Skeletal muscle tissue (tissue), 4 donors: ENCODE results near the gene STK32C. TPM values are rescaled to one million over a fixed set of nuclear protein-coding genes. Genes with fewer than 3 reads are reported as not detected.

Source experiments
- H3K27ac ChIP-seq: one replicate; pipeline ENCODE4 v1.7.0; 2013; ENCODE audit warnings: mild to moderate bottlenecking, low read depth, low read length, inconsistent platforms
- H3K27me3 ChIP-seq, 3 donors: one replicate each; pipeline ENCODE4 v1.7.0; 2013; ENCODE audit warnings: low read length in 3 of 3; ENCODE audit not compliant: control insufficient read depth in 3 of 3, insufficient read depth in 3 of 3
- H3K36me3 ChIP-seq, 3 donors: one replicate each; pipeline ENCODE4 v1.7.0; 2013; ENCODE audit warnings: low read length in 3 of 3; ENCODE audit not compliant: control insufficient read depth in 3 of 3, insufficient read depth in 3 of 3
- H3K4me1 ChIP-seq, 3 donors: one replicate each; pipeline ENCODE4 v1.7.0; 2013; ENCODE audit warnings: low read length in 3 of 3, mild to moderate bottlenecking in 3 of 3; ENCODE audit not compliant: control insufficient read depth in 3 of 3, insufficient read depth in 3 of 3
- H3K4me3 ChIP-seq, 3 donors: one replicate each; pipeline ENCODE4 v1.7.0; 2013; ENCODE audit warnings: low read length in 3 of 3
- H3K9ac ChIP-seq, 3 donors: one replicate each; pipeline ENCODE4 v1.7.0; 2013; ENCODE audit warnings: low read length in 3 of 3, mild to moderate bottlenecking in 3 of 3, moderate library complexity in 2 of 3, low read depth in 1 of 3
- H3K9me3 ChIP-seq, 3 donors: one replicate each; pipeline ENCODE4 v1.7.0; 2013; ENCODE audit warnings: low read length in 3 of 3; ENCODE audit not compliant: control insufficient read depth in 3 of 3
- total RNA-seq: library from RNA; depleted of rRNA; stranded (reverse); fragments of >200 nt; gene quantifications from one replicate; pipeline ENCODE4 v1.2.3, GENCODE V29; 2014
- donor health status: Osteomylitis.

The STK32C gene
- total RNA-seq, 1 donor from 2014 or later = 8.4 TPM

GRCh38 chr10:132174237-132174636, 133.5 kb downstream of the STK32C start:
- H3K9ac ChIP-seq = no peak overlapping the region
- peaks cover 0 to 4% (median 4%) of the 10 kb centered on the region in 3 donors for H3K4me1 ChIP-seq
- H3K9me3 ChIP-seq = no peaks in the 10 kb centered on the region
- H3K27me3 ChIP-seq = peaks cover 14 to 45% (median 21%) of the 10 kb centered on the region in 3 donors
- peaks cover 0 to 3% (median 2%) of the 10 kb centered on the region in 3 donors for H3K36me3 ChIP-seq
- H3K4me3 ChIP-seq = no peak overlapping the region
- no peak overlapping the region for H3K27ac ChIP-seq

GRCh38 chr10:132173185-132173584, 134.6 kb downstream of the STK32C start:
- peaks cover 0 to 4% (median 4%) of the 10 kb centered on the region in 3 donors for H3K4me1 ChIP-seq
- H3K36me3 ChIP-seq = peaks cover 0 to 7% (median 5%) of the 10 kb centered on the region in 3 donors
- no peak overlapping the region for H3K4me3 ChIP-seq
- H3K9me3 ChIP-seq = no peaks in the 10 kb centered on the region
- peaks cover 14 to 36% (median 18%) of the 10 kb centered on the region in 3 donors for H3K27me3 ChIP-seq
- H3K9ac ChIP-seq = no peak overlapping the region
- H3K27ac ChIP-seq = no peak overlapping the region

- H3K27me3 ChIP-seq = peaks cover 9 to 28% (median 12%) of the 10 kb centered on the region in 3 donors
- no peak overlapping the region for H3K4me3 ChIP-seq
- H3K36me3 ChIP-seq = peaks cover 0 to 7% (median 7%) of the 10 kb centered on the region in 3 donors
- no peaks in the 10 kb centered on the region for H3K9me3 ChIP-seq
- no peak overlapping the region for H3K9ac ChIP-seq
- no peak overlapping the region for H3K27ac ChIP-seq
- peaks cover 0 to 4% (median 4%) of the 10 kb centered on the region in 3 donors for H3K4me1 ChIP-seq
Observed at GRCh38 chr10:132172091-132173066, 135.4 kb downstream of the STK32C start.

GRCh38 chr10:132170561-132171361, 137.0 kb downstream of the STK32C start:
- peaks cover 0 to 15% (median under 1%) of the 10 kb centered on the region in 3 donors for H3K27me3 ChIP-seq
- peaks cover 0 to 7% (median 7%) of the 10 kb centered on the region in 3 donors for H3K36me3 ChIP-seq
- H3K9me3 ChIP-seq = no peaks in the 10 kb centered on the region
- H3K4me3 ChIP-seq = no peak overlapping the region
- no peak overlapping the region for H3K9ac ChIP-seq
- peaks cover 0 to under 1% (median 0%) of the 10 kb centered on the region in 3 donors for H3K4me1 ChIP-seq
- no peak overlapping the region for H3K27ac ChIP-seq

- no peak overlapping the region for H3K9ac ChIP-seq
- H3K36me3 ChIP-seq = peaks cover 0 to 7% (median 7%) of the 10 kb centered on the region in 3 donors
- no peak overlapping the region for H3K27ac ChIP-seq
- H3K4me3 ChIP-seq = no peak overlapping the region
- no peaks in the 10 kb centered on the region for H3K9me3 ChIP-seq
- H3K27me3 ChIP-seq = peaks cover 0 to 9% (median 0%) of the 10 kb centered on the region in 3 donors
- H3K4me1 ChIP-seq = no peaks in the 10 kb centered on the region
Observed at GRCh38 chr10:132169766-132170560, 137.8 kb downstream of the STK32C start.

GRCh38 chr10:132169031-132169765, 138.6 kb downstream of the STK32C start:
- no peak overlapping the region for H3K4me3 ChIP-seq
- no peak overlapping the region for H3K27ac ChIP-seq
- peaks cover 0 to 6% (median 0%) of the 10 kb centered on the region in 3 donors for H3K27me3 ChIP-seq
- no peaks in the 10 kb centered on the region for H3K4me1 ChIP-seq
- H3K9ac ChIP-seq = no peak overlapping the region
- H3K9me3 ChIP-seq = no peaks in the 10 kb centered on the region
- peaks cover 0 to 7% (median 7%) of the 10 kb centered on the region in 3 donors for H3K36me3 ChIP-seq

- peaks cover 0 to 7% (median 7%) of the 10 kb centered on the region in 3 donors for H3K36me3 ChIP-seq
- no peaks in the 10 kb centered on the region for H3K9me3 ChIP-seq
- peaks cover under 1 to 5% (median 3%) of the 10 kb centered on the region in 3 donors for H3K4me1 ChIP-seq
- H3K27ac ChIP-seq = no peak overlapping the region
- H3K4me3 ChIP-seq = no peak overlapping the region
- peaks cover 0 to 3% (median 0%) of the 10 kb centered on the region in 3 donors for H3K27me3 ChIP-seq
- no peak overlapping the region for H3K9ac ChIP-seq
Observed at GRCh38 chr10:132168571-132169030, 139.1 kb downstream of the STK32C start.

GRCh38 chr10:132167976-132168375, 139.8 kb downstream of the STK32C start:
- peaks cover 0 to 7% (median 7%) of the 10 kb centered on the region in 3 donors for H3K36me3 ChIP-seq

More at GRCh38 chr10:132167976-132168375, 139.8 kb downstream of the STK32C start:
- H3K27ac ChIP-seq = no peak overlapping the region
- no peak overlapping the region for H3K4me3 ChIP-seq
- no peak overlapping the region for H3K9ac ChIP-seq
- no peaks in the 10 kb centered on the region for H3K9me3 ChIP-seq
- peaks cover 0 to 3% (median 0%) of the 10 kb centered on the region in 3 donors for H3K27me3 ChIP-seq
- H3K4me1 ChIP-seq = peaks cover 6 to 11% (median 9%) of the 10 kb centered on the region in 3 donors
